AG10803 (cell line): Measurements from ENCODE around the gene MXRA8.
"Not testable (repeated sequence)": the region's sequence is repeated elsewhere in the genome, so short reads cannot be mapped to it uniquely, and the experiment has no call there.

ENCODE experiments used
- DNase-seq: peaks from one replicate; pipeline ENCODE4 v3.0.0; 2010; ENCODE audit warnings: low read depth
- H3K4me3 ChIP-seq: 2 replicates; pipeline ENCODE4 v1.5.1; 2011; ENCODE audit warnings: mild to moderate bottlenecking, low read length, control low read depth
- CTCF ChIP-seq: conservative IDR thresholded peaks from 2 replicates; pipeline ENCODE4 v1.5.1; 2011; ENCODE audit warnings: mild to moderate bottlenecking, low read length, control low read depth, inconsistent platforms

The MXRA8 gene

GRCh38 chr1:1317420-1317819 lies 40.9 kb downstream of the MXRA8 start:
- no peak overlapping the region for H3K4me3 ChIP-seq
- no peak for DNase-seq
- no peak for TF ChIP-seq CTCF

GRCh38 chr1:1316199-1316598 lies 42.2 kb downstream of the MXRA8 start:
- not testable (repeated sequence) for DNase-seq, H3K4me3 ChIP-seq

- TF ChIP-seq CTCF: no peak
- DNase-seq: no peak
- no peak overlapping the region for H3K4me3 ChIP-seq
These were observed 42.9 kb downstream of the MXRA8 start for GRCh38 chr1:1315435-1315954.

- H3K4me3 ChIP-seq: no peak overlapping the region
- no peak for TF ChIP-seq CTCF
- no peak for DNase-seq
These were observed 43.5 kb downstream of the MXRA8 start for GRCh38 chr1:1314678-1315335.

- no peak overlapping the region for H3K4me3 ChIP-seq
- no peak for DNase-seq
- TF ChIP-seq CTCF: no peak
These were observed 44.1 kb downstream of the MXRA8 start for GRCh38 chr1:1314237-1314586.

- no peak for DNase-seq
- no peak for TF ChIP-seq CTCF
- H3K4me3 ChIP-seq: no peak overlapping the region
These were observed 44.7 kb downstream of the MXRA8 start for GRCh38 chr1:1313500-1314236.

GRCh38 chr1:1312450-1313314 lies 45.7 kb downstream of the MXRA8 start:
- no peak for DNase-seq
- TF ChIP-seq CTCF: no peak
- H3K4me3 ChIP-seq: no peak overlapping the region
